Trophoblast cell (in vitro differentiated cells and primary cell): ENCODE measurements around the gene PIP4P1.

Experiments used
- DNase-seq, 2 donors: peaks; one replicate each; pipeline ENCODE4 v3.0.0-alpha.2; 2016
- H2AFZ ChIP-seq: 2 replicates; pipeline ENCODE4 v1.6.1; 2013; ENCODE audit warnings: low read length, moderate library complexity, mild to moderate bottlenecking; ENCODE audit not compliant: insufficient read depth, poor library complexity
- H2AK5ac ChIP-seq: 2 replicates; pipeline ENCODE4 v1.6.1; 2013; ENCODE audit warnings: mild to moderate bottlenecking, low read length
- H2BK120ac ChIP-seq: 2 replicates; pipeline ENCODE4 v1.6.1; 2013; ENCODE audit warnings: low read length, mild to moderate bottlenecking, moderate library complexity; ENCODE audit not compliant: insufficient read depth, poor library complexity
- H2BK12ac ChIP-seq: 2 replicates; pipeline ENCODE4 v1.6.1; 2013; ENCODE audit warnings: mild to moderate bottlenecking, low read length, moderate library complexity
- H2BK5ac ChIP-seq: 2 replicates; pipeline ENCODE4 v1.6.1; 2013; ENCODE audit warnings: low read length, low read depth, moderate library complexity, mild to moderate bottlenecking; ENCODE audit not compliant: poor library complexity
- H3K14ac ChIP-seq: 2 replicates; pipeline ENCODE4 v1.6.1; 2013; ENCODE audit warnings: mild to moderate bottlenecking, low read length
- H3K18ac ChIP-seq: 2 replicates; pipeline ENCODE4 v1.6.1; 2013; ENCODE audit warnings: mild to moderate bottlenecking, low read length
- H3K23ac ChIP-seq: 2 replicates; pipeline ENCODE4 v1.6.1; 2013; ENCODE audit warnings: low read length
- H3K27ac ChIP-seq: 2 replicates; pipeline ENCODE4 v1.5.1; 2013; ENCODE audit warnings: low read depth, mild to moderate bottlenecking, inconsistent platforms, low read length, moderate library complexity
- H3K27me3 ChIP-seq: 2 replicates; pipeline ENCODE4 v1.6.1; 2013; ENCODE audit warnings: inconsistent platforms, mild to moderate bottlenecking, low read length, moderate library complexity; ENCODE audit not compliant: insufficient read depth
- H3K36me3 ChIP-seq, 2 experiments: 1 replicate in 1 of 2; 2 replicates in 1 of 2; pipeline ENCODE4 v1.6.1; 2013; ENCODE audit warnings: low read length in 2 of 2, mild to moderate bottlenecking in 2 of 2, moderate library complexity in 1 of 2; ENCODE audit not compliant: insufficient read depth in 2 of 2, control insufficient read depth in 1 of 2
- H3K4ac ChIP-seq: 2 replicates; pipeline ENCODE4 v1.6.1; 2013; ENCODE audit warnings: low read depth, mild to moderate bottlenecking, low read length, moderate library complexity
- H3K4me1 ChIP-seq, 2 experiments: 1 replicate in 1 of 2; 2 replicates in 1 of 2; pipeline ENCODE4 v1.6.1; 2013; ENCODE audit warnings: low read length in 2 of 2, mild to moderate bottlenecking in 2 of 2, moderate library complexity in 1 of 2; ENCODE audit not compliant: insufficient read depth in 2 of 2, control insufficient read depth in 1 of 2
- H3K4me2 ChIP-seq: 2 replicates; pipeline ENCODE4 v1.6.1; 2013; ENCODE audit warnings: inconsistent platforms, mild to moderate bottlenecking, low read length, moderate library complexity
- H3K4me3 ChIP-seq: 2 replicates; pipeline ENCODE4 v1.5.1; 2013; ENCODE audit warnings: mild to moderate bottlenecking, low read depth, low read length, inconsistent platforms
- H3K79me1 ChIP-seq: one replicate; pipeline ENCODE4 v1.6.1; 2013; ENCODE audit warnings: low read length
- H3K79me2 ChIP-seq: 2 replicates; pipeline ENCODE4 v1.6.1; 2013; ENCODE audit warnings: low read length, mild to moderate bottlenecking; ENCODE audit not compliant: control insufficient read depth, insufficient read depth, poor library complexity
- H3K9ac ChIP-seq: 2 replicates; pipeline ENCODE4 v1.6.1; 2013; ENCODE audit warnings: mild to moderate bottlenecking, low read length
- H3K9me3 ChIP-seq: 2 replicates; pipeline ENCODE4 v1.6.1; 2013; ENCODE audit warnings: low read depth, mild to moderate bottlenecking, control low read depth, inconsistent platforms, low read length; ENCODE audit not compliant: insufficient read depth
- H4K12ac ChIP-seq: 2 replicates; pipeline ENCODE4 v1.6.1; 2013; ENCODE audit warnings: low read depth, mild to moderate bottlenecking, low read length, moderate library complexity
- H4K8ac ChIP-seq: 2 replicates; pipeline ENCODE4 v1.6.1; 2013; ENCODE audit warnings: low read depth, mild to moderate bottlenecking, low read length, moderate library complexity
- H4K91ac ChIP-seq: one replicate; pipeline ENCODE4 v1.6.1; 2013; ENCODE audit warnings: low read depth, mild to moderate bottlenecking, low read length, moderate library complexity
- WGBS: extraction: QIAGEN DNeasy Blood & Tissue Kit; methylation state at CpG from one replicate; pipeline ENCODE4 v1.1.7; 2013; ENCODE audit warnings: missing lambda C conversion rate; ENCODE audit not compliant: insufficient read length, insufficient coverage; ENCODE audit errors: extremely low coverage; 5-methylcytosine and 5-hydroxymethylcytosine counted together

The PIP4P1 gene

GRCh38 chr14:20440882-20441281 lies 20.4 kb downstream of the PIP4P1 start:
- Histone ChIP-seq H4K8ac (no peak overlapping the region), H2AK5ac (no peak overlapping the region), H3K27me3 (no peaks in the 10 kb centered on the region), H2AFZ (no peak overlapping the region), H3K23ac (no peak overlapping the region), H3K9me3 (peaks cover 2% of the 10 kb centered on the region), H3K18ac (no peak overlapping the region), H4K12ac (no peak overlapping the region), H2BK120ac (no peak overlapping the region), H3K27ac (no peak overlapping the region), H3K4ac (no peak overlapping the region), H3K4me2 (no peak overlapping the region), H4K91ac (no peak overlapping the region), H3K79me2 (no peaks in the 10 kb centered on the region), H3K79me1 (no peaks in the 10 kb centered on the region), H3K4me3 (no peak overlapping the region), H2BK5ac (no peak overlapping the region), H2BK12ac (no peak overlapping the region), H3K36me3 (peaks cover 2 to 3% of the 10 kb centered on the region in 2 experiments), H3K9ac (no peak overlapping the region), H3K14ac (no peak overlapping the region), H3K4me1 (no peaks in the 10 kb centered on the region)
- no CpG with 5 or more reads among the region's 5 CpGs for WGBS
- no peak for DNase-seq

DNA sequence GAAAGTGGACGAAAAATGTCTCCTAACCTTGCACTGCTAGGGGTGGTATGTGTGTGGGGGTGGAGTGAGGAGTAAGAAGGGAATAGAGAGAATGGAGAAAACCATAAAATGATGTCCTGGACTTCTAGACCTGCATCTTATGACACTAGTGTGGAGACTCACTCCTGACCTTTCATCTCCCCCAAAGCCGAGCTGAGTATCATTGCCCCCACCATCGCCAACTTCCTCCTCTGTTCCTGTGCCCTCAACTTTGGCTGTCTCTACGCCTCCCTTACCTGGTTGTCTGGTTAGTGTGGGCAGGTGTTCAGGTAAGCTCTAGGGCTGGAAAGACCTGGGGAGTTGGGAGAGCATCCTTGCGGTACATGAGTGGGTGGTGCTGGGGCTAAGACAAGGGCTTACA lies 20.8 kb downstream of the PIP4P1 start:
- no peak overlapping the region for H3K27ac ChIP-seq
- no peak for DNase-seq
- H2BK5ac ChIP-seq, result no peak overlapping the region
- H4K12ac ChIP-seq, result no peak overlapping the region
- no peak overlapping the region for H2AFZ ChIP-seq
- no peak overlapping the region for H3K9ac ChIP-seq
- H3K4me2 ChIP-seq, result no peak overlapping the region
- no peak overlapping the region for H3K4ac ChIP-seq
- no peaks in the 10 kb centered on the region for H3K79me1 ChIP-seq
- no peak overlapping the region for H2BK120ac ChIP-seq
- H3K9me3 ChIP-seq, result peaks cover 2% of the 10 kb centered on the region
- no peaks in the 10 kb centered on the region for H3K79me2 ChIP-seq
- H3K18ac ChIP-seq, result no peak overlapping the region
- H4K91ac ChIP-seq, result no peak overlapping the region
- H3K36me3 ChIP-seq, result no peaks in the 10 kb centered on the region
- WGBS, result no CpG with 5 or more reads among the region's 5 CpGs
- no peak overlapping the region for H2AK5ac ChIP-seq
- no peak overlapping the region for H3K23ac ChIP-seq
- H3K14ac ChIP-seq, result no peak overlapping the region
- no peaks in the 10 kb centered on the region for H3K27me3 ChIP-seq
- no peak overlapping the region for H4K8ac ChIP-seq
- H3K4me3 ChIP-seq, result no peak overlapping the region
- H2BK12ac ChIP-seq, result no peak overlapping the region
- H3K4me1 ChIP-seq, result no peaks in the 10 kb centered on the region

GRCh38 chr14:20438664-20439063 lies 22.6 kb downstream of the PIP4P1 start:
- no peak overlapping the region for H3K4me3 ChIP-seq
- H3K79me2 ChIP-seq, result no peaks in the 10 kb centered on the region
- no peaks in the 10 kb centered on the region for H3K79me1 ChIP-seq
- no peak overlapping the region for H2BK5ac ChIP-seq
- H3K27me3 ChIP-seq, result no peaks in the 10 kb centered on the region
- no peak overlapping the region for H3K27ac ChIP-seq
- no peak overlapping the region for H2BK120ac ChIP-seq
- H4K91ac ChIP-seq, result no peak overlapping the region
- no peak overlapping the region for H4K8ac ChIP-seq
- DNase-seq, result no peak
- no peaks in the 10 kb centered on the region for H3K4me1 ChIP-seq
- H4K12ac ChIP-seq, result no peak overlapping the region
- H2BK12ac ChIP-seq, result no peak overlapping the region
- no peak overlapping the region for H3K9ac ChIP-seq
- H2AK5ac ChIP-seq, result no peak overlapping the region
- H3K36me3 ChIP-seq, result no peaks in the 10 kb centered on the region
- H3K4ac ChIP-seq, result no peak overlapping the region
- H3K23ac ChIP-seq, result no peak overlapping the region
- H3K14ac ChIP-seq, result no peak overlapping the region
- no CpG with 5 or more reads among the region's 7 CpGs for WGBS
- no peak overlapping the region for H2AFZ ChIP-seq
- no peak overlapping the region for H3K4me2 ChIP-seq
- peaks cover 2% of the 10 kb centered on the region for H3K9me3 ChIP-seq
- H3K18ac ChIP-seq, result no peak overlapping the region

DNA sequence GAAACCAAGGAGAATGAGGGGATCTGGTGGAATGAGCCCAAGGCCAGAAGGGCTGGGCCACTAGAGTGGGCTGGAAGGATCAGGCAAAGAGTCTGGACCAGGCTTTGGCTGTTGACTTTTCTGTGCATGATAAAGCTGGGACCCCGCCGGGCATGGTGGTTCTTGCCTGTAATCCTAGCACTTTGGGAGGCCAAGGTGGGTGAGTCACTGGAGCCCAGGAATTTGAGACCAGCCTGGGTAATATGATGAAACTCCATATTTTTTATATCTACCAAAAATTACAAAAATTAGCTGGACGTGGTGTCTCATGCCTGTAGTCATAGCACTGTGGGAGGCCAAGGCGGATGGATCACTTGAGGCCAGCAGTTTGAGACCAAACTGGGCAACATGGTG lies 24.9 kb downstream of the PIP4P1 start:
- Histone ChIP-seq H3K4me1 (no peaks in the 10 kb centered on the region), H4K8ac (no peak overlapping the region), H3K79me1 (no peaks in the 10 kb centered on the region), H2BK5ac (no peak overlapping the region), H4K91ac (no peak overlapping the region), H3K14ac (no peak overlapping the region), H2BK12ac (no peak overlapping the region), H3K36me3 (no peaks in the 10 kb centered on the region), H3K27me3 (no peaks in the 10 kb centered on the region), H3K9me3 (no peaks in the 10 kb centered on the region), H3K18ac (no peak overlapping the region), H3K23ac (no peak overlapping the region), H3K4me3 (no peak overlapping the region), H4K12ac (no peak overlapping the region), H3K9ac (no peak overlapping the region), H3K79me2 (no peaks in the 10 kb centered on the region), H2BK120ac (no peak overlapping the region), H2AFZ (no peak overlapping the region), H3K4me2 (no peak overlapping the region), H3K27ac (no peak overlapping the region), H2AK5ac (no peak overlapping the region), H3K4ac (no peak overlapping the region)
- DNase-seq, result no peak
- no CpG with 5 or more reads among the region's 4 CpGs for WGBS
